ENCODE data around the gene SAMD4A. TPM values are rescaled to one million over a fixed set of nuclear protein-coding genes. Genes with fewer than 3 reads are reported as not detected.

Gene SAMD4A
- total and polyA plus RNA-seq, 8 donors: 2.9 to 12.2 (median 9.4) TPM

GRCh38 chr14:54574528-54574927, 7.6 kb downstream of the SAMD4A start:
- no peak for TF ChIP-seq CTCF (IDR thresholded peaks at IDR 0.05)
- no peaks in the 10 kb centered on the region for H3K9me3 ChIP-seq
- H3K27ac ChIP-seq: no peak overlapping the region
- ATAC-seq: no peak
- intact Hi-C loops (cut with DNase I): loop anchor here in 2 of 3 donors (5.0 to 10.0 kb wide), 4 partner anchors 108 to 198 kb away; no protein-coding TSS in a partner anchor
- H3K4me1 ChIP-seq: no peaks in the 10 kb centered on the region
- no peak for DNase-seq
- H3K36me3 ChIP-seq: no peaks in the 10 kb centered on the region
- FAIRE-seq: no peak
- 95 to 97% methylated on average over 6 of the region's 6 CpGs for WGBS, 2 donors
- H3K4me3 ChIP-seq: no peak overlapping the region
- no peaks in the 10 kb centered on the region for H3K27me3 ChIP-seq

GRCh38 chr14:54577494-54577893, 10.6 kb downstream of the SAMD4A start:
- no peak overlapping the region for H3K4me3 ChIP-seq
- no peaks in the 10 kb centered on the region for H3K27me3 ChIP-seq
- no peak for TF ChIP-seq CTCF (IDR thresholded peaks at IDR 0.05)
- FAIRE-seq: no peak
- DNase-seq: no peak
- H3K9me3 ChIP-seq: no peaks in the 10 kb centered on the region
- no peaks in the 10 kb centered on the region for H3K4me1 ChIP-seq
- no peak overlapping the region for H3K27ac ChIP-seq
- H3K36me3 ChIP-seq: no peaks in the 10 kb centered on the region
- intact Hi-C loops (cut with DNase I): loop anchor here in 1 of 3 donors (10.0 kb wide), 1 partner anchor 107 kb away; no protein-coding TSS in a partner anchor
- no peak for ATAC-seq
- WGBS, 2 donors: 91 to 93% methylated on average over 6 of the region's 6 CpGs

GRCh38 chr14:54577977-54578376, 11.0 kb downstream of the SAMD4A start:
- FAIRE-seq: no peak
- ATAC-seq: no peak

GRCh38 chr14:54579621-54580020, 12.7 kb downstream of the SAMD4A start:
- no peak for DNase-seq
- no peaks in the 10 kb centered on the region for H3K4me1 ChIP-seq
- FAIRE-seq: no peak
- intact Hi-C loops (cut with DNase I): loop anchor here in 1 of 3 donors (10.0 kb wide), 1 partner anchor 105 kb away; no protein-coding TSS in a partner anchor
- H3K36me3 ChIP-seq: no peaks in the 10 kb centered on the region
- no peaks in the 10 kb centered on the region for H3K27me3 ChIP-seq
- no peaks in the 10 kb centered on the region for H3K9me3 ChIP-seq
- H3K27ac ChIP-seq: no peak overlapping the region
- TF ChIP-seq CTCF (IDR thresholded peaks at IDR 0.05): no peak
- WGBS, 2 donors: 8 to 23% methylated on average over 1 of the region's 1 CpG
- no peak overlapping the region for H3K4me3 ChIP-seq
- ATAC-seq: peak in 3 of 4 donors; percentile 41 to 52 (median 47)

More at GRCh38 chr14:54577977-54578376, 11.0 kb downstream of the SAMD4A start:
- Histone ChIP-seq H3K4me3 (no peak overlapping the region), H3K36me3 (no peaks in the 10 kb centered on the region), H3K9me3 (no peaks in the 10 kb centered on the region), H3K27me3 (no peaks in the 10 kb centered on the region), H3K4me1 (no peaks in the 10 kb centered on the region), H3K27ac (no peak overlapping the region)
- no peak for TF ChIP-seq CTCF (IDR thresholded peaks at IDR 0.05)
- DNase-seq: no peak
- intact Hi-C loops (cut with DNase I): loop anchor here in 1 of 3 donors (10.0 kb wide), 1 partner anchor 107 kb away; no protein-coding TSS in a partner anchor
- WGBS, 2 donors: 82 to 84% methylated on average over 3 of the region's 3 CpGs

- DNase-seq (no peak), ATAC-seq (no peak), FAIRE-seq (no peak)
- Histone ChIP-seq H3K9me3 (no peaks in the 10 kb centered on the region), H3K36me3 (no peaks in the 10 kb centered on the region), H3K27ac (no peak overlapping the region), H3K4me1 (no peaks in the 10 kb centered on the region), H3K27me3 (no peaks in the 10 kb centered on the region), H3K4me3 (no peak overlapping the region)
- intact Hi-C loops (cut with DNase I): no loop called here
- 96% methylated on average over 3 of the region's 3 CpGs for WGBS, 2 donors
- TF ChIP-seq CTCF (IDR thresholded peaks at IDR 0.05): no peak
These were observed 14.0 kb downstream of the SAMD4A start for GRCh38 chr14:54580933-54581332.
